Erythroblast (primary cell): ENCODE results near the gene KRTAP12-4.

Experiments
- GATA1 ChIP-seq: IDR thresholded peaks from 2 replicates; pipeline ENCODE4 v1.6.1; 2011; ENCODE audit warnings: low read depth, mild to moderate bottlenecking, control low read depth, low read length, moderate library complexity
- POLR2A ChIP-seq: IDR thresholded peaks from 2 replicates; pipeline ENCODE4 v1.6.1; 2011; ENCODE audit warnings: mild to moderate bottlenecking, low read length

DNA sequence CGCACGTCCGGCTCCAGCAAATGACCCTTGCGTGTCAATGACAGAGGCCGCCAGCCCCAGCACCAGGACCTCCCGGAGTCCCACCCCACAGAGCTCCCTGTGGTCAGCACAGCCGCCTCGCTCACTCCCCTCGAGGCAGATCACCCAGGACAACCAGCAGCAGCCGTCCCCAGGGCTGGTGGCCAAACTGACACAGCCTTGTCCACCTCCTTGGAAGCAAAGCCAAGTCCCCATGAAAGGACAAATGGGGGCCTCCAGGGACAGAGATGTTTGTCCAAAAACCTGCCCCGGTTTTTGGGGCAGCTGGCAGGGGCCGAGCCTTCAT lies 15.2 kb downstream of the KRTAP12-4 start:
- TF ChIP-seq POLR2A (no peak), GATA1 (no peak)
